A549 (cell line): ENCODE data around the gene GRK3.
"Not testable (repeated sequence)": the region's sequence is repeated elsewhere in the genome, so short reads cannot be mapped to it uniquely, and the experiment has no call there.

Experiments
- BHLHE40 ChIP-seq: IDR thresholded peaks from 2 replicates; pipeline ENCODE4 v1.6.1; 2012; ENCODE audit warnings: low read depth, low read length, inconsistent platforms
- CHD2 ChIP-seq: fragments of 150-350 bp; IDR thresholded peaks from 2 replicates; pipeline ENCODE4 v1.6.1; 2014; ENCODE audit warnings: low read length; ENCODE audit not compliant: partially characterized antibody
- CTCF ChIP-seq: fragments of >200 bp; sonication (Bioruptor Twin); formaldehyde crosslinking; IDR thresholded peaks from 3 replicates; pipeline ENCODE4 v1.5.1; 2016
- EP300 ChIP-seq, 2 experiments: fragments of >200 bp; sonication (Bioruptor Twin); formaldehyde crosslinking; IDR thresholded peaks; 2 replicates in 1 of 2; 3 replicates in 1 of 2; pipeline ENCODE4 v1.6.1; 2016 to 2017
- MYC ChIP-seq: IDR thresholded peaks from 2 replicates; pipeline ENCODE4 v1.6.1; 2012; ENCODE audit warnings: mild to moderate bottlenecking, inconsistent platforms, low read length, improper control_type of control experiment, borderline replicate concordance
- RAD21 ChIP-seq, 2 experiments: fragments of >200 bp in 1 of 2; sonication (Bioruptor Twin) in 1 of 2; formaldehyde crosslinking in 1 of 2; IDR thresholded peaks in 1 of 2; conservative IDR thresholded peaks in 1 of 2; 2 replicates in 1 of 2; 3 replicates in 1 of 2; pipeline ENCODE4 v1.6.1; 2012 to 2018; ENCODE audit warnings: inconsistent platforms in 1 of 2

GRCh38 chr22:25552405-25552804 lies 12.1 kb upstream of the GRK3 start:
- TF ChIP-seq BHLHE40; MYC; CTCF; EP300 (IDR thresholded peaks at IDR 0.05); RAD21 (conservative IDR thresholded peaks at IDR 0.05 in 1 of 2, IDR thresholded peaks at IDR 0.05 in 1 of 2); CHD2: not testable (repeated sequence)
